B cell (primary cell): ENCODE data around the gene RNASEH1.

Experiments
- EZH2 ChIP-seq: IDR thresholded peaks from 2 replicates; pipeline ENCODE4 v1.6.1; 2012; ENCODE audit warnings: borderline replicate concordance, low read depth, mild to moderate bottlenecking, moderate library complexity, low read length; ENCODE audit not compliant: insufficient read depth, poor library complexity, severe bottlenecking
- TF ChIP-seq, protein P1 (sequence below): fragments of 200-600 bp; IDR thresholded peaks from one replicate; pipeline ENCODE4 v1.8.0; 2022; ENCODE audit warnings: antibody characterized with exemption, mild to moderate bottlenecking

DNA sequence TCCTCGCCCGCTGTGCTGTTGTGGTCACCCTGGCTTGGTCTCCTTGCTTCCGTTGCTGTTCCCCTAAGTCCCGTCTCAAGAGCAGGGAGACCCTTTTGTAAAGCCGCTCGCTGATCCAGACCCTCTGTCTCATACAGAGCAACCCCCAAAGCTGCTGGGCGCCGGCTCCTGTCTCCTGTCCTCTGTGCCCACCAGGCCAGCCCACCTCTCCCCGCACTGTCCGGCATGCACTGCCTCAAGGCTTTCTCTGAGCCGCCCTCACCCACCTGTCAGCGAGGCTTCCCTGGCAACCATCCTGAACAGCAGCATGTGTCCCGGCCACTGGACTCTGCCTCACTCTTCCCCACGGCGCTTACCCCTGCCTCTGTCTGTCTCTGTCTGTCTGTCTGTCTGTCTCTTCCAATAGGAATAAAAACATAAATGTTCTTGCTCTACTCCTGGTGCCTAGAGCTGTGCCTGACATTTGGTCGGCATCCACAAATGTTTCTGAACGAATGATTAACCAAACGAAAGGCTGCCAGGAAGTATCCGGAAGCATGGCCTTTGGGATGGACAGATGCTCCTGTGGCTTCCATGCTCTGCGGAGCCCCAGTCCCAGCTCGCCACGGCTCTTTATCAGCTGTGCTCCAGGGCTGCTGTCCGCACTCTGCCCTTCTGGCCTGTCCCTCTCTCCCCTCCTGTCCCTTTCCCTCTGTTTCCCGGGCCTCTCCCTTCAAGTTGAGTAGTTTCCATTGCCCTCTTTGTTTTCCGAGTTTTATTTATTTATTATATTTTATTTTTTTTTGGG, 44.6 kb upstream of the RNASEH1 start:
- TF ChIP-seq, protein P1, sequence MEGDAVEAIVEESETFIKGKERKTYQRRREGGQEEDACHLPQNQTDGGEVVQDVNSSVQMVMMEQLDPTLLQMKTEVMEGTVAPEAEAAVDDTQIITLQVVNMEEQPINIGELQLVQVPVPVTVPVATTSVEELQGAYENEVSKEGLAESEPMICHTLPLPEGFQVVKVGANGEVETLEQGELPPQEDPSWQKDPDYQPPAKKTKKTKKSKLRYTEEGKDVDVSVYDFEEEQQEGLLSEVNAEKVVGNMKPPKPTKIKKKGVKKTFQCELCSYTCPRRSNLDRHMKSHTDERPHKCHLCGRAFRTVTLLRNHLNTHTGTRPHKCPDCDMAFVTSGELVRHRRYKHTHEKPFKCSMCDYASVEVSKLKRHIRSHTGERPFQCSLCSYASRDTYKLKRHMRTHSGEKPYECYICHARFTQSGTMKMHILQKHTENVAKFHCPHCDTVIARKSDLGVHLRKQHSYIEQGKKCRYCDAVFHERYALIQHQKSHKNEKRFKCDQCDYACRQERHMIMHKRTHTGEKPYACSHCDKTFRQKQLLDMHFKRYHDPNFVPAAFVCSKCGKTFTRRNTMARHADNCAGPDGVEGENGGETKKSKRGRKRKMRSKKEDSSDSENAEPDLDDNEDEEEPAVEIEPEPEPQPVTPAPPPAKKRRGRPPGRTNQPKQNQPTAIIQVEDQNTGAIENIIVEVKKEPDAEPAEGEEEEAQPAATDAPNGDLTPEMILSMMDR: no peak
- TF ChIP-seq EZH2: no peak
